MV-4-11 (cell line): Measurements from ENCODE around the gene GABRA1.

Source experiments
- DNase-seq: peaks from one replicate; lab custom pipeline; 2025; lab: John Stamatoyannopoulos, UW

GABRA1 gene

GRCh38 chr5:161847941-161848391, at the start of gene GABRA1:
GABRA1 (plus strand) TSS chr5:161848120; CDS start chr5:161850811, 2,691 bp downstream.
- no peak for DNase-seq

GRCh38 chr5:161799316-161799715, 48.6 kb upstream of the GABRA1 start:
- DNase-seq = no peak

DNA sequence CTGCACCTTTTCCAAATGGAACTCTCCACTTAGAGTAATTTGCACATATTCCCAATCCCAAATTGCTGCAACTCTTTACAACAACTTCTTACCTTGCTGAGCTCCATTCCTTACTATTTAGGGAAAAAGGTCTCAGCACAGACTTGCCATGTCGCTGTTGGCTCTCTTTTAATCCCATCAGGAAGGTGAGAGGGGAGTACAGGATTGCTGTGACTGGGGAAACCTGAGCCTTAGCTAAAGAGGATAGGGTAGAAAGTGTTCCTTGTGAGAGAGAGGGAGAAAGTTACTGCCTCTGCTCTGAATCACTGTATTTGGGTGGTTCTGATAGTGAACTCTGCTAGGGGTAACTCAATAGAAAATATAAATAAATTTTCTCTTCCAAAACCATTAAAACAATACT, 43.7 kb upstream of the GABRA1 start:
- no peak for DNase-seq

DNA sequence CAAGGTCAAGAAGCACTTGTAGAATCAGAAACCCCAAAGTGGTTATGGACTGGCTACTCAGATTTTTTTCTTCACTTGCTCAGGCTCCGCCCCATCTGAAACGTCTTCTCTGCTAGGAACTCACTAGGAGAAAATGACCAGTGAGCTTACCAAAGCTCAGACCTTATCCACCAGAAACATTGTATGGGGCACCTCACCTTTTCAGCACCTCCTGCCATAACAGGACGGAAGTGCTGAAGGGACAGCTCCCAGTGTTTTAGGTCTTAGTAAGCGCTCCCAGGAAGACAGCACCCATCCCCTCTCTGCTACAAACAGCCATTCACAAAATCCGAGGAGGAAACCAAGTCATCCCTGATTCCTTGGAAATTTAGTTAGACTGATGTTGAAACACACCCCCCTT, 1.2 kb upstream of the GABRA1 start:
- no peak for DNase-seq

- no peak for DNase-seq
Measured at GRCh38 chr5:161847447-161847846, 473 bp upstream of the GABRA1 start.

GRCh38 chr5:161850491-161850890, 2.6 kb downstream of the GABRA1 start:
- DNase-seq = no peak

- no peak for DNase-seq
Measured at GRCh38 chr5:161851691-161852299, 3.9 kb downstream of the GABRA1 start.

GRCh38 chr5:161857358-161857757, 9.4 kb downstream of the GABRA1 start:
- no peak for DNase-seq

DNA sequence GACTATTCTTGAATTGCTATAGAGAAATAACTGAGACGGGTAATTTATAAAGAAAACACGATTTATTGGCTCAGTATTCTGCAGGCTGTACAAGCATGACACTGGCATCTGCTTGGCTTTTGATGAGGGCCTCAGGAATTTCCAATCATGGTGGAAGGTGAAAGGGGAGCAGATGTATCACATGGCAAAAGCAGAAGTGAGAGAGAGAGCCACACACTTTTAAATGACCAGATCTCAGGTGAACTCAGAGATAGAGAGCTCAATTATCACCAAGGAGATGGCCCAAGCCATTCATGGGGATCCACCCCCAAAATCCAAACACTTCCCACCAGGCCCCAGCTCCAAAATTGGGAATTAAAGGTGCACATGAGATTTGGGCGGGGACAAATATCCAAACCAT, 15.3 kb downstream of the GABRA1 start:
- DNase-seq = no peak

GRCh38 chr5:161863811-161864210, 15.9 kb downstream of the GABRA1 start:
- no peak for DNase-seq

DNA sequence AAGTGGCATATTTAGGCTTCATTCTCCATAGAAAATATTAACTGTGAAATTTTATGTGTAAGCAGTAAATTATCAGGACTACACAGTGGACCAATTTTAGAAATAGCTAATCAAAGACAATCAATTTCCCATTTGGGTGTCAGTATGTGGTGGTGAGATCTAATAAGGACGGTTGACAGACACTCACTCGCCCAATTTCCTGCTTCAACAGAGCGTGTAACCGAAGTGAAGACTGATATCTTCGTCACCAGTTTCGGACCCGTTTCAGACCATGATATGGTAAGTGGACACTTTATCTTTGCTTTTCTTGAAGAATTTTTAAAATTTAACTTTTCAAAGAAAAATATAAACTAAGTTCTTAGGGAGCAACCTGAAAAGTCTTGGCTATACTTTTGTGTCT, 17.6 kb downstream of the GABRA1 start:
- no peak for DNase-seq

- no peak for DNase-seq
Measured at GRCh38 chr5:161889971-161890370, 42.1 kb downstream of the GABRA1 start.

DNA sequence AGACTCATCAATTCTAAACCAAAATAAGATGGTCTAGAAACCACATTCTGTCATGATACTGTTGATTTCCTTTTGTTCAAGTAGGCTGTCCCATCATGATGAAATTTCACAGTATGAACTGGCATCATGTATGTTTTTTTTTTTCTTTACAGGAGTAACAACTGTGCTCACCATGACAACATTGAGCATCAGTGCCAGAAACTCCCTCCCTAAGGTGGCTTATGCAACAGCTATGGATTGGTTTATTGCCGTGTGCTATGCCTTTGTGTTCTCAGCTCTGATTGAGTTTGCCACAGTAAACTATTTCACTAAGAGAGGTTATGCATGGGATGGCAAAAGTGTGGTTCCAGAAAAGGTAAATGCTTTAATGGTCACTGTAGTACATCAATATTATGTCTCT, 47.6 kb downstream of the GABRA1 start:
- no peak for DNase-seq

DNA sequence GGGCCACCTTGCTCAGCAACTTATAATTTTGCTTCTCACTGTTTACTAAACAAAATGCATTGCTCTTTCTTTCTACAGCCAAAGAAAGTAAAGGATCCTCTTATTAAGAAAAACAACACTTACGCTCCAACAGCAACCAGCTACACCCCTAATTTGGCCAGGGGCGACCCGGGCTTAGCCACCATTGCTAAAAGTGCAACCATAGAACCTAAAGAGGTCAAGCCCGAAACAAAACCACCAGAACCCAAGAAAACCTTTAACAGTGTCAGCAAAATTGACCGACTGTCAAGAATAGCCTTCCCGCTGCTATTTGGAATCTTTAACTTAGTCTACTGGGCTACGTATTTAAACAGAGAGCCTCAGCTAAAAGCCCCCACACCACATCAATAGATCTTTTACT, 49.1 kb downstream of the GABRA1 start:
- DNase-seq = no peak

DNA sequence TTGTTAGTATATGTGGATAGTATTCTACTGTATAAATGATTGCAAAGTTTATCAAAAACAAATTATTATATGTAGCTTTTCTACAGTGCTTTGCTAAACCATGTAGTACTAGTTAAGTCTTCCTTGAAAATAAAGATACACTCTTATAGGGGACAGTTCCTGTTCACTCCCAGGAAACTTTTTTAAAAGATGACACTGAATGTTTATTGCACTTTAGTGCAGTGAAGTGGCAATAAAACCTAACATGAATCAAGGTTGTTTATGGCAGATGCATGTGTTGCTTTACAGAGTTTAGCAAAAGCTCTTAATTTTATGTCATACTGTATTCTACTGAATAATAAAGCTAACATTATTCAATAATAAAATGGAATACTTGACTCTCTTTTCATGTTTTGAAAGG, 51.7 kb downstream of the GABRA1 start:
- no peak for DNase-seq

- DNase-seq = no peak
Measured at GRCh38 chr5:161900981-161901380, 53.1 kb downstream of the GABRA1 start.

DNA sequence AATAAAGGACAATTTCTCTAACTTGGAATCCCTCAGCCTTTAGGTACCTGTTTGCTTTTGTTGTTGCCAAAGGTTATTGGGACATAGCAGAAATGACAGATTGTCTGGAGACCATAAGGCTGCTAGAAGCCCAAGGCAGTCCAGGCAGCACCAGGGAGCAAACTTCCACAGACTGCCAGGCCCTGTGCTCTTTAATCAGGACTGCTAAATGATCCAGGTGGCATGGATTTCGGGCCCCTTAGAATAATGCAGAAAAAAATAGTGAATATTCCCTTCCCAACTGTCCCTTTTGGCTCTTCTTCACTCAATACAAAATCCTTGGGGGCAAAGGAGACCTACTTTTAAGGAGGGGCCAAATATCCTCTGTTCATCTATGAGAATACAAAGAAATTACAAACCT, 73.9 kb downstream of the GABRA1 start:
- DNase-seq = no peak

DNA sequence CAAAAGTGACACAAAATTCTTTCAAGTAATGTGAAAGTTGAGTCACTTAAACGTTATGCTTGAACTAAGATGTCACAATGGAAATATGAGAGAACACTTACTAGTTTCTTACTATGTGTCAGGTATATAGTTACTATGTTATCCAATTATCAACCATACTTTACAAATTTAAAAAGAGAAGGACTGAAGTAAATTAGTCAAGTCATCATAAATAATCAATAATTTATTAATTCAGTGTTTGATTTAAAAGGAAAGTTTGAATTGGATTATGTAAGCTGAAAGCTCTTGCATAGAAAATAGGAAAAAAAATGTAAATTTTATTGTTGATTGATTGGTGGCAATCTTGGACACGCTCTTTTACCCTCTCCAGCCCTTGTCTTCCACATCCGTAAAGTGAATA, 76.3 kb downstream of the GABRA1 start:
- no peak for DNase-seq

DNA sequence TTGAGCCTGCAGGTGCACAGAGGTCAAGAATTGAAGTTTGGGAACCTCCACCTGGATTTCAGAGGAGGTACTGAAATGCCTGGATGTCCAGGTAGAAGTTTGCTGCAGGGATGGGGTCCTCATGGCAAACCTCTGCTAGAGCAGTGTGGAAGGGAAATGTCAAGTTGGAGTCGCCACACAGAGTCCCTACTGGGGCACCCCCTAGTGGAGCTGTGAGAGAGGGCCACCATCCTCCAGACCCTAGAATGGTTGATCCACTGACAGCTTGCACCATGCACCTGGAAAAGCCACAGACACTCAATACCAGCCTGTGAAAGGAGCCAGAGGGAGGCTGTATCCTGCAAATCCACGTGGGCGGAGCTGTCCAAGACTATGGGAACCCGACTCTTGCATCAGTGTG, 78.0 kb downstream of the GABRA1 start:
- no peak for DNase-seq

DNA sequence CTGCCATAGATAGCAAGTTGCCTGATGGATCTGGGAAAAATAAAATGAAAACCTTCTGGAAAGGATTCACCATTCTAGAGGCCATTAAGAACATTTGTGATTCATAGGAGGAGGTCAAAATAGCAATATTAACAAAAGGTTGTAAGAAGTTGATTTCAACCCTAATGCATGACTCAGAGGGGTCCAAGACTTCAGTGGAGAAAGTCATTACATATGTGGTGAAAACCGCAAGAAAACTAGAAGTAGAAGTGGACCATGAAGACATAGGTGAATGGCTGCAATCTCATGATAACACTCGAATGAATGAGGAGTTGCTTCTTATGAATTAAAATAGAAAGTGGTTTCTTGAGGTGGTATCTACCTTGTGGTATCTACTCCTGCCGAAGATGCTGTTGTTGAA, 86.6 kb downstream of the GABRA1 start:
- no peak for DNase-seq

GRCh38 chr5:161944974-161945373, 97.1 kb downstream of the GABRA1 start:
- no peak for DNase-seq

GRCh38 chr5:161946911-161947310, 99.0 kb downstream of the GABRA1 start:
- DNase-seq = no peak
